ENCODE measurements around the gene KLHL30.

- TF ChIP-seq CTCF (IDR thresholded peaks at IDR 0.05) = no peak
- TF ChIP-seq POLR2A (IDR thresholded peaks at IDR 0.05) = no peak
Observed at GRCh38 chr2:238091436-238092060, 46.9 kb upstream of the KLHL30 start.
